ENCODE measurements around the gene MNAT1.

Gene MNAT1

DNA sequence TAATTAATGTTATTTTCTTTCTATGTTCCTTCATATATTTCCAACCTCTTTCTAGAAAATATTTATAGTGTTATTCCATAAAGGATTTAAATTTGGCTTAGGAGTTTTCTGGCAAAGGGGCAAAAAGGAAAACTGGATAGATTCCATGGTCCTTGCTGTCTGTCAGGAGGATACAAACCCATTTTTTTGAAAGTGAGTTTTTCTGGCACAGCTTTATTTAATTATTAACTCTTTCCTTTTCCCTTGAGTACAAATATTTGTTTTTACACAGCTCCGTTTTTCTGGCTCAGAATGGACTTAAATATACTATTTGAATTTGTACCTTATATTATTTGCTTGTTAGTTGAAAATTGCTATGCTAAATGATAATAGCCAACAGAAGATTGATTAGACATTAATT is 56.3 kb downstream of the MNAT1 start:
- Histone ChIP-seq H3K4me2 (ENCODE audit: low read length) (no peak overlapping the region), H4K12ac (ENCODE audit: low read depth, low read length) (no peak overlapping the region), H2AFZ (ENCODE audit: insufficient read depth, low read length, poor library complexity) (no peak overlapping the region), H4K8ac (ENCODE audit: low read depth, low read length) (no peak overlapping the region), H3K36me3 (ENCODE audit: control insufficient read depth in 1 of 2, insufficient read depth in 2 of 2, low read length in 2 of 2) (no peaks in the 10 kb centered on the region), H2BK120ac (ENCODE audit: insufficient read depth, low read length, poor library complexity) (no peak overlapping the region), H3K14ac (ENCODE audit: low read length) (no peak overlapping the region), H3K9me3 (ENCODE audit: insufficient read depth, low read depth, low read length) (no peaks in the 10 kb centered on the region), H4K91ac (ENCODE audit: low read depth, low read length) (no peak overlapping the region), H2BK5ac (ENCODE audit: low read depth, low read length, poor library complexity) (no peak overlapping the region), H3K18ac (ENCODE audit: low read length) (no peak overlapping the region), H3K27ac (ENCODE audit: low read depth, low read length) (no peak overlapping the region), H3K79me1 (ENCODE audit: low read length) (no peaks in the 10 kb centered on the region), H3K9ac (ENCODE audit: low read length) (no peak overlapping the region), H3K27me3 (ENCODE audit: insufficient read depth, low read length) (no peaks in the 10 kb centered on the region), H3K79me2 (ENCODE audit: control insufficient read depth, insufficient read depth, low read length, poor library complexity) (no peaks in the 10 kb centered on the region), H2BK12ac (ENCODE audit: low read length) (no peak overlapping the region), H2AK5ac (ENCODE audit: low read length) (no peak overlapping the region), H3K23ac (ENCODE audit: low read length) (no peak overlapping the region), H3K4me3 (ENCODE audit: low read depth, low read length) (no peak overlapping the region), H3K4ac (ENCODE audit: low read depth, low read length) (no peak overlapping the region), H3K4me1 (ENCODE audit: control insufficient read depth in 1 of 2, insufficient read depth in 2 of 2, low read length in 2 of 2) (no peaks in the 10 kb centered on the region)
- WGBS (ENCODE audit: extremely low coverage, insufficient coverage, insufficient read length), result no CpG with 5 or more reads among the region's 1 CpG
- no peak for DNase-seq

DNA sequence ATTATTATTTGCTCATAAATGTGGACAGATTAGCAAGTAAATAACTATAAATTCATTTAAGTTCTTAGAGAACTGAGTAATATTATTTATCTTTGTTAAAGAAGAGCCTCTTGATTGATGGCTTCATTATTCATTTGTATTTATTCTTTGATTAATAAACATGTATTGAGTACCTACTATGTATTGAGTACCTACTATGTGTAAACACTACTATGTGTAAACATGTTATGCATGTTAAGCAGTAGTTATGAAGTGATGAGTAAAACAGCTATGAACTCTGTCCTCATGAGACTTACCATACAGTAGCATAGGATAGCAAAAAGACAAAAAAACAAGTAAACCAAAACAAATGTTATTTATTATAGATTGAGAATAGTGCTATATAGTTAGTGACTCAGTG is 61.9 kb downstream of the MNAT1 start:
- DNase-seq, result no peak
- Histone ChIP-seq H2AFZ (ENCODE audit: insufficient read depth, low read length, poor library complexity) (no peak overlapping the region), H2BK12ac (ENCODE audit: low read length) (no peak overlapping the region), H3K79me1 (ENCODE audit: low read length) (no peaks in the 10 kb centered on the region), H3K14ac (ENCODE audit: low read length) (no peak overlapping the region), H3K79me2 (ENCODE audit: control insufficient read depth, insufficient read depth, low read length, poor library complexity) (no peaks in the 10 kb centered on the region), H3K27me3 (ENCODE audit: insufficient read depth, low read length) (no peaks in the 10 kb centered on the region), H2BK5ac (ENCODE audit: low read depth, low read length, poor library complexity) (no peak overlapping the region), H3K36me3 (ENCODE audit: control insufficient read depth in 1 of 2, insufficient read depth in 2 of 2, low read length in 2 of 2) (peaks cover 0 to 2% of the 10 kb centered on the region in 2 experiments), H3K23ac (ENCODE audit: low read length) (no peak overlapping the region), H3K4me3 (ENCODE audit: low read depth, low read length) (no peak overlapping the region), H4K91ac (ENCODE audit: low read depth, low read length) (no peak overlapping the region), H3K9me3 (ENCODE audit: insufficient read depth, low read depth, low read length) (no peaks in the 10 kb centered on the region), H3K4ac (ENCODE audit: low read depth, low read length) (no peak overlapping the region), H2AK5ac (ENCODE audit: low read length) (no peak overlapping the region), H4K8ac (ENCODE audit: low read depth, low read length) (no peak overlapping the region), H3K4me2 (ENCODE audit: low read length) (no peak overlapping the region), H3K9ac (ENCODE audit: low read length) (no peak overlapping the region), H4K12ac (ENCODE audit: low read depth, low read length) (no peak overlapping the region), H3K27ac (ENCODE audit: low read depth, low read length) (no peak overlapping the region), H3K18ac (ENCODE audit: low read length) (no peak overlapping the region), H3K4me1 (ENCODE audit: control insufficient read depth in 1 of 2, insufficient read depth in 2 of 2, low read length in 2 of 2) (no peaks in the 10 kb centered on the region), H2BK120ac (ENCODE audit: insufficient read depth, low read length, poor library complexity) (no peak overlapping the region)

DNA sequence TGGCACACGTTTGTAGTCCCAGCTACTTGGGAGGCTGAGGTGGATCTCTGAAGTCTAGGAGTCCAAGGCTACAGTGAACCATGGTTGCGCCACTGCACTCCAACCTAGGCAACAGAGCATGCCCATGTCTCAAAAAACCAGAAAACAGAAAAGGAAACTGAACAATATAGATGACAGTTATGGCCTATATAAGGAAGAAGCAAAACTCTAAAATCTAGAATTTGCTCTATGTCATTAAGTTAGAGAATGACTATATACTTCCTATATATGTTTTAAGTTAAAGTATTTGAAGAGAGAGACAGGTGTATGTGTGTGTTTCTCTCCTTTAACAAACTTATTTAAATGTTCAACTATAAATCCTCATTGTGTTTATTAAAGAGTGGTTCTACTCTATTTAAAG is 65.8 kb downstream of the MNAT1 start:
- Histone ChIP-seq H4K91ac (ENCODE audit: low read depth, low read length) (no peak overlapping the region), H4K12ac (ENCODE audit: low read depth, low read length) (no peak overlapping the region), H3K4me1 (ENCODE audit: control insufficient read depth in 1 of 2, insufficient read depth in 2 of 2, low read length in 2 of 2) (no peaks in the 10 kb centered on the region), H2BK120ac (ENCODE audit: insufficient read depth, low read length, poor library complexity) (no peak overlapping the region), H3K9ac (ENCODE audit: low read length) (no peak overlapping the region), H3K27ac (ENCODE audit: low read depth, low read length) (no peak overlapping the region), H3K14ac (ENCODE audit: low read length) (no peak overlapping the region), H3K79me2 (ENCODE audit: control insufficient read depth, insufficient read depth, low read length, poor library complexity) (no peaks in the 10 kb centered on the region), H3K79me1 (ENCODE audit: low read length) (no peaks in the 10 kb centered on the region), H3K18ac (ENCODE audit: low read length) (no peak overlapping the region), H2BK5ac (ENCODE audit: low read depth, low read length, poor library complexity) (no peak overlapping the region), H3K9me3 (ENCODE audit: insufficient read depth, low read depth, low read length) (no peaks in the 10 kb centered on the region), H3K4ac (ENCODE audit: low read depth, low read length) (no peak overlapping the region), H3K4me3 (ENCODE audit: low read depth, low read length) (no peak overlapping the region), H3K23ac (ENCODE audit: low read length) (no peak overlapping the region), H3K4me2 (ENCODE audit: low read length) (no peak overlapping the region), H4K8ac (ENCODE audit: low read depth, low read length) (no peak overlapping the region), H2AFZ (ENCODE audit: insufficient read depth, low read length, poor library complexity) (no peak overlapping the region), H3K27me3 (ENCODE audit: insufficient read depth, low read length) (no peaks in the 10 kb centered on the region), H2AK5ac (ENCODE audit: low read length) (no peak overlapping the region), H3K36me3 (ENCODE audit: control insufficient read depth in 1 of 2, insufficient read depth in 2 of 2, low read length in 2 of 2) (peaks cover 0 to 2% of the 10 kb centered on the region in 2 experiments), H2BK12ac (ENCODE audit: low read length) (no peak overlapping the region)
- WGBS (ENCODE audit: extremely low coverage, insufficient coverage, insufficient read length), result no CpG with 5 or more reads among the region's 2 CpGs
- no peak for DNase-seq

DNA sequence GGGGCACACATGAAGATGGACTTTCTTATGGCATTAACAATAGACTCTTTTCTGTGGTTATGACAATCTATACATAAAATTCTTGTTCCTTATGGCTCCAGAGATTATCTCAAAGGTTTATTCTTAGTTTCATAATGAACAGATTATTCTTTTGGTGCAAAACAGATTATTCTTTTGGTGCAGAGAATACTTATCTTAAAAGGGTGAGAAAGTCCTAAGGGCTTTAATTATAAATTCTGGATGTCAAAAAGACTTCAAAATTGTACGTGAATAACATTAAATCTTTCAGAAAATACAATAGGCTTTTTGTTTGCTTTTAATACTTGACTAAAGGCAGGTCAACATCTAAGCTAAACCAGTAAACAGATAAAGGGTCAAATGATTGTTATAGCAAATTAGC is 69.3 kb downstream of the MNAT1 start:
- Histone ChIP-seq H3K4me3 (ENCODE audit: low read depth, low read length) (no peak overlapping the region), H3K4ac (ENCODE audit: low read depth, low read length) (no peak overlapping the region), H3K27ac (ENCODE audit: low read depth, low read length) (no peak overlapping the region), H4K91ac (ENCODE audit: low read depth, low read length) (no peak overlapping the region), H3K4me1 (ENCODE audit: control insufficient read depth in 1 of 2, insufficient read depth in 2 of 2, low read length in 2 of 2) (no peaks in the 10 kb centered on the region), H3K27me3 (ENCODE audit: insufficient read depth, low read length) (no peaks in the 10 kb centered on the region), H2BK120ac (ENCODE audit: insufficient read depth, low read length, poor library complexity) (no peak overlapping the region), H2AFZ (ENCODE audit: insufficient read depth, low read length, poor library complexity) (no peak overlapping the region), H3K79me1 (ENCODE audit: low read length) (no peaks in the 10 kb centered on the region), H3K14ac (ENCODE audit: low read length) (no peak overlapping the region), H3K9ac (ENCODE audit: low read length) (no peak overlapping the region), H3K36me3 (ENCODE audit: control insufficient read depth in 1 of 2, insufficient read depth in 2 of 2, low read length in 2 of 2) (peaks cover 0 to 2% of the 10 kb centered on the region in 2 experiments), H3K4me2 (ENCODE audit: low read length) (no peak overlapping the region), H4K8ac (ENCODE audit: low read depth, low read length) (no peak overlapping the region), H2AK5ac (ENCODE audit: low read length) (no peak overlapping the region), H4K12ac (ENCODE audit: low read depth, low read length) (no peak overlapping the region), H3K9me3 (ENCODE audit: insufficient read depth, low read depth, low read length) (no peaks in the 10 kb centered on the region), H3K23ac (ENCODE audit: low read length) (no peak overlapping the region), H3K18ac (ENCODE audit: low read length) (no peak overlapping the region), H2BK5ac (ENCODE audit: low read depth, low read length, poor library complexity) (no peak overlapping the region), H3K79me2 (ENCODE audit: control insufficient read depth, insufficient read depth, low read length, poor library complexity) (no peaks in the 10 kb centered on the region), H2BK12ac (ENCODE audit: low read length) (no peak overlapping the region)
- no CpG with 5 or more reads among the region's 1 CpG for WGBS (ENCODE audit: extremely low coverage, insufficient coverage, insufficient read length)
- DNase-seq, result no peak
